ENCODE results near the gene TOX3.

The TOX3 gene

DNA sequence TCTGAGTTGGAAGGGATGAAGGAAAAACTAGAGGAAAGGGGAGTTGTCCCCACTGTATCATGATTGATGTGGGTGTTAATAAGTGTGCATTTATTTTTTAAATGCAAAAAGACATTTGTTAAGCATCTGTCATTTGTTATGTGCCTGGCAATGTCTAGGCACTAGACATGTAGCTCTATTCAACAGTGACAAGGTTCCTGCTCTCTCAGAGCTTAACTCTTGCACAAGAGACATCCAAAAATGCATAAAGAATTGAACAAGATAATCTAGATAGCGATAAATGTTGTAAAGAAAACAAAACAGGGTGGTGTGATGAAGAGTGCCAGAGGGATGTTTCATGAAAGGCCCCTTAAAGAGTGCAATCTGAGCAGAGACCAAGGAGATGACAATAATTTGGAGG lies 148.9 kb downstream of the TOX3 start:
- DNase-seq (ENCODE audit: low spot score), result no peak

DNA sequence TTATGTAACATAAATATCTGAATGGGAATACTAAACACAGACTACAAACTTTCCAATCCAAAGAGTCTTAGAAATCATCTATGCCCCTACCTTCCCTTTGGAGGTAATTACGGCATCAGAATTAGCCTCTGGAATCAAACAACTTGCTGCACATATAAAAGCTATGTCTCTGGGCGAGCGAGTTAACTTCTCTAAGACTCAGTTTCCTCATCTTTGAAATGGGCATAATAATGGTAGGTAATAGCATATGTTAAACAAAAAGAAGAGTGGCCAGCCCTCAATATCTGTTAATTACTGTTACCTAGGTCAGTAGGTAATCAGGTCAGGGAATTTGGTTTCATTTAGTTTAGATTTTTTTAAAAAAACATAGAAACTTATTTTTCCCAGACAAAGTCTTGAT lies 153.5 kb downstream of the TOX3 start:
- no peak for DNase-seq (ENCODE audit: low spot score)

DNA sequence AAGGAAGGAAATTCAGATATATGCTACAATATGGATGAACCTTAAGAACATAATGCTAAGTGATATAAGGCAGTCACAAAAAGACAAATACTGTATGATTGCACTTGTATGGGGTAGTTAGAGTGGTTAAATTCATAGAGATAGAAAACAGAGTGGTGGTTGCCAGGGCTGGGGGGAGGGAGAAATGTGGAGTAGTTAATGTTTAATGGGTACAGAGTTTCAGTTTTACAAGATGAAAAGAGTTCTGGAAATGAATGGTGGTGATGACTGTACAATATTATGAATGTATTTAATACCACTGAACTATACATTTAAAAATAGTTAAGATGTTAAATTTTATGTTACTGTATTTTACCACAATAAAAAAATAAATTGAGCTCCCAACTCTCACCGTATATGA lies 157.9 kb downstream of the TOX3 start:
- no peak for DNase-seq (ENCODE audit: low spot score)

Data from pons (tissue), 1 donor.